ENCODE results near the gene RNASEH2B. TPM values are rescaled to one million over a fixed set of nuclear protein-coding genes. Genes with fewer than 3 reads are reported as not detected.

Gene RNASEH2B
- total RNA-seq, 4 donors from 2014 or later: 11.1 to 45.0 (median 31.8) TPM

GRCh38 chr13:50914848-50915247 is 5.3 kb downstream of the RNASEH2B start:
- TF ChIP-seq POLR2A (IDR thresholded peaks at IDR 0.05) (no peak), CTCF (IDR thresholded peaks at IDR 0.05) (no peak)
- no peaks in the 10 kb centered on the region for H3K27me3 ChIP-seq
- H3K36me3 ChIP-seq: no peaks in the 10 kb centered on the region
- intact Hi-C loops (cut with DNase I): loop anchor here (5.0 to 10.0 kb wide), 2 partner anchors 830 to 938 kb away; no protein-coding TSS in a partner anchor
- H3K4me1 ChIP-seq: peaks cover 13 to 72% (median 30%) of the 10 kb centered on the region in 3 donors
- peak overlapping the region; percentile 10 to 45 (median 24) for H3K27ac ChIP-seq
- no peak for DNase-seq
- H3K9me3 ChIP-seq: no peaks in the 10 kb centered on the region
- 47 to 50% methylated on average over 1 of the region's 1 CpG for WGBS, 2 donors
- H3K4me3 ChIP-seq: no peak overlapping the region

GRCh38 chr13:50915565-50915964 is 6.0 kb downstream of the RNASEH2B start:
- Histone ChIP-seq H3K4me1 (peaks cover 12 to 68% (median 30%) of the 10 kb centered on the region in 3 donors), H3K27me3 (no peaks in the 10 kb centered on the region), H3K4me3 (no peak overlapping the region), H3K27ac (peak overlapping the region in 2 of 4 donors; percentile 10 to 37), H3K9me3 (no peaks in the 10 kb centered on the region), H3K36me3 (no peaks in the 10 kb centered on the region)
- 67 to 80% methylated on average over 5 of the region's 5 CpGs for WGBS, 2 donors
- intact Hi-C loops (cut with DNase I): loop anchor here (10.0 kb wide), 1 partner anchor 831 kb away; no protein-coding TSS in a partner anchor
- DNase-seq: no peak
- TF ChIP-seq CTCF (IDR thresholded peaks at IDR 0.05) (no peak), POLR2A (IDR thresholded peaks at IDR 0.05) (no peak)

GRCh38 chr13:50916701-50917184 is 7.2 kb downstream of the RNASEH2B start:
- DNase-seq: no peak
- intact Hi-C loops (cut with DNase I): loop anchor here (10.0 kb wide), 1 partner anchor 832 kb away; no protein-coding TSS in a partner anchor
- Histone ChIP-seq H3K27ac (peak overlapping the region in 3 of 4 donors; percentile 34 to 74 (median 40)), H3K4me1 (peaks cover 0 to 57% (median 21%) of the 10 kb centered on the region in 3 donors), H3K9me3 (peaks cover 0 to 7% (median 0%) of the 10 kb centered on the region in 3 donors), H3K27me3 (no peaks in the 10 kb centered on the region), H3K36me3 (no peaks in the 10 kb centered on the region), H3K4me3 (no peak overlapping the region)
- TF ChIP-seq POLR2A (IDR thresholded peaks at IDR 0.05): no peak
- no peak for TF ChIP-seq CTCF (IDR thresholded peaks at IDR 0.05)
- 43 to 48% methylated on average over 2 of the region's 2 CpGs for WGBS, 2 donors

GRCh38 chr13:50917572-50917971 is 8.0 kb downstream of the RNASEH2B start:
- Histone ChIP-seq H3K4me1 (peaks cover 0 to 48% (median 14%) of the 10 kb centered on the region in 3 donors), H3K4me3 (no peak overlapping the region), H3K27me3 (no peaks in the 10 kb centered on the region), H3K36me3 (no peaks in the 10 kb centered on the region), H3K27ac (peak overlapping the region in 2 of 4 donors; percentile 40 to 74), H3K9me3 (peaks cover 0 to 15% (median 4%) of the 10 kb centered on the region in 3 donors)
- intact Hi-C loops (cut with DNase I): loop anchor here (10.0 kb wide), 1 partner anchor 833 kb away; no protein-coding TSS in a partner anchor
- no peak for TF ChIP-seq CTCF (IDR thresholded peaks at IDR 0.05)
- no peak for TF ChIP-seq POLR2A (IDR thresholded peaks at IDR 0.05)
- DNase-seq: no peak

- Histone ChIP-seq H3K4me1 (peaks cover 0 to 45% (median 14%) of the 10 kb centered on the region in 3 donors), H3K9me3 (peaks cover 0 to 25% (median 14%) of the 10 kb centered on the region in 3 donors), H3K27ac (no peak overlapping the region), H3K4me3 (no peak overlapping the region), H3K27me3 (no peaks in the 10 kb centered on the region), H3K36me3 (no peaks in the 10 kb centered on the region)
- TF ChIP-seq CTCF (IDR thresholded peaks at IDR 0.05) (no peak), POLR2A (IDR thresholded peaks at IDR 0.05) (no peak)
- DNase-seq: no peak
- 79 to 81% methylated on average over 3 of the region's 3 CpGs for WGBS, 2 donors
- intact Hi-C loops (cut with DNase I): loop anchor here (10.0 kb wide), 1 partner anchor 834 kb away; no protein-coding TSS in a partner anchor
These were observed 9.0 kb downstream of the RNASEH2B start for GRCh38 chr13:50918567-50918966.
